Astrocyte (in vitro differentiated cells and primary cell): ENCODE results near the gene PPM1N. TPM values are rescaled to one million over a fixed set of nuclear protein-coding genes. Genes with fewer than 3 reads are reported as not detected.
A peak's percentile ranks its signal among the peaks of the same experiment; 100 is the strongest.

Experiments used
- DNase-seq: peaks from one replicate; pipeline ENCODE4 v3.0.0-alpha.2; 2010; ENCODE audit warnings: low read depth
- FAIRE-seq: peaks from 2 replicates; lab custom pipeline; 2011; peaks lifted over from hg19 to GRCh38; lab: Jason Lieb, UNC
- H2AFZ ChIP-seq: 2 replicates; pipeline ENCODE4 v1.6.0; 2012; ENCODE audit warnings: low read depth, low read length, inconsistent platforms
- H3K27ac ChIP-seq: 2 replicates; pipeline ENCODE4 v1.5.1; 2011; ENCODE audit warnings: low read depth, low read length, inconsistent platforms
- H3K27me3 ChIP-seq: 2 replicates; pipeline ENCODE4 v1.6.0; 2011; ENCODE audit warnings: low read length, inconsistent platforms; ENCODE audit not compliant: insufficient read depth
- H3K36me3 ChIP-seq: 2 replicates; pipeline ENCODE4 v1.5.1; 2011; ENCODE audit warnings: low read length, inconsistent platforms; ENCODE audit not compliant: insufficient read depth
- H3K4me1 ChIP-seq: 2 replicates; pipeline ENCODE4 v1.5.1; 2011; ENCODE audit warnings: low read length, inconsistent platforms; ENCODE audit not compliant: insufficient read depth
- H3K4me2 ChIP-seq: 2 replicates; pipeline ENCODE4 v1.6.0; 2012; ENCODE audit warnings: low read length, inconsistent platforms
- H3K4me3 ChIP-seq: 2 replicates; pipeline ENCODE4 v1.5.1; 2011; ENCODE audit warnings: low read depth, mild to moderate bottlenecking, low read length, inconsistent platforms; ENCODE audit not compliant: insufficient read depth
- H3K79me2 ChIP-seq: 2 replicates; pipeline ENCODE4 v1.6.0; 2012; ENCODE audit warnings: mild to moderate bottlenecking, low read length, inconsistent platforms; ENCODE audit not compliant: insufficient read depth
- H3K9ac ChIP-seq: 2 replicates; pipeline ENCODE4 v1.6.0; 2012; ENCODE audit warnings: mild to moderate bottlenecking, low read length, inconsistent platforms
- H3K9me3 ChIP-seq: 2 replicates; pipeline ENCODE4 v1.5.1; 2012; ENCODE audit warnings: low read depth, mild to moderate bottlenecking, low read length, inconsistent platforms; ENCODE audit not compliant: insufficient read depth
- H4K20me1 ChIP-seq: 2 replicates; pipeline ENCODE4 v1.6.0; 2012; ENCODE audit warnings: low read length, inconsistent platforms; ENCODE audit not compliant: insufficient read depth
- H3K27ac Mint-ChIP-seq: one replicate; pipeline ENCODE4 v1.8.0; 2021; ENCODE audit warnings: mild to moderate bottlenecking, mixed read lengths; ENCODE audit not compliant: unreplicated experiment
- H3K27me3 Mint-ChIP-seq: one replicate; pipeline ENCODE4 v1.8.0; 2021; ENCODE audit warnings: low read depth, mixed read lengths; ENCODE audit not compliant: unreplicated experiment
- H3K36me3 Mint-ChIP-seq: one replicate; pipeline ENCODE4 v1.8.0; 2021; ENCODE audit warnings: low read depth, mixed read lengths; ENCODE audit not compliant: unreplicated experiment
- H3K4me1 Mint-ChIP-seq: one replicate; pipeline ENCODE4 v1.8.0; 2021; ENCODE audit warnings: low read depth, mixed read lengths; ENCODE audit not compliant: unreplicated experiment
- H3K4me3 Mint-ChIP-seq: one replicate; pipeline ENCODE4 v1.8.0; 2021; ENCODE audit warnings: mild to moderate bottlenecking, moderate library complexity, mixed read lengths; ENCODE audit not compliant: unreplicated experiment
- H3K9me3 Mint-ChIP-seq: one replicate; pipeline ENCODE4 v1.8.0; 2021; ENCODE audit warnings: mild to moderate bottlenecking, mixed read lengths; ENCODE audit not compliant: unreplicated experiment
- CTCF ChIP-seq: IDR thresholded peaks from 2 replicates; pipeline ENCODE4 v1.5.1; 2011; ENCODE audit warnings: low read depth, mild to moderate bottlenecking, inconsistent platforms, low read length, moderate library complexity; ENCODE audit not compliant: insufficient read depth
- EZH2 ChIP-seq: IDR thresholded peaks from 2 replicates; pipeline ENCODE4 v1.6.1; 2012; ENCODE audit warnings: mild to moderate bottlenecking, low read length, inconsistent platforms; ENCODE audit not compliant: insufficient read depth
- total RNA-seq: library from RNA; stranded (reverse); gene quantifications from 2 replicates; pipeline ENCODE4 v1.2.1, GENCODE V29; 2021

PPM1N gene
- total RNA-seq, 1 donor from 2014 or later = 1.3 TPM

GRCh38 chr19:45477713-45478453 is 20.4 kb upstream of the PPM1N start:
- Histone ChIP-seq H3K27me3 (no peaks in the 10 kb centered on the region), H3K4me1 (peaks cover 5% of the 10 kb centered on the region), H4K20me1 (no peaks in the 10 kb centered on the region), H3K79me2 (no peaks in the 10 kb centered on the region), H3K27ac (peak overlapping the region; percentile 100), H2AFZ (no peak overlapping the region), H3K4me2 (peak overlapping the region; percentile 92), H3K4me3 (peak overlapping the region; percentile 83), H3K9ac (peak overlapping the region; percentile 97), H3K36me3 (no peaks in the 10 kb centered on the region), H3K9me3 (no peaks in the 10 kb centered on the region)
- peaks cover 3% of the 10 kb centered on the region for H3K27me3 Mint-ChIP-seq
- H3K4me3 Mint-ChIP-seq = peak overlapping the region; percentile 90
- FAIRE-seq = no peak
- peaks cover 4% of the 10 kb centered on the region for H3K4me1 Mint-ChIP-seq
- TF ChIP-seq CTCF = no peak
- no peak for TF ChIP-seq EZH2
- no peak for DNase-seq
- peak overlapping the region; percentile 98 for H3K27ac Mint-ChIP-seq
- no peaks in the 10 kb centered on the region for H3K9me3 Mint-ChIP-seq
- peaks cover under 1% of the 10 kb centered on the region for H3K36me3 Mint-ChIP-seq

- peak overlapping the region; percentile 90 for H3K4me3 Mint-ChIP-seq
- no peaks in the 10 kb centered on the region for H3K36me3 Mint-ChIP-seq
- H3K9me3 ChIP-seq = no peaks in the 10 kb centered on the region
- H3K27ac ChIP-seq = peak overlapping the region; percentile 100
- peak overlapping the region; percentile 83 for H3K4me3 ChIP-seq
- peaks cover 5% of the 10 kb centered on the region for H3K4me1 ChIP-seq
- H3K27ac Mint-ChIP-seq = peak overlapping the region; percentile 98
- DNase-seq (peak; percentile 90), FAIRE-seq (peak; percentile 26)
- H3K79me2 ChIP-seq = no peaks in the 10 kb centered on the region
- H3K27me3 ChIP-seq = no peaks in the 10 kb centered on the region
- peak overlapping the region; percentile 75 for H2AFZ ChIP-seq
- H3K4me2 ChIP-seq = peak overlapping the region; percentile 92
- H3K4me1 Mint-ChIP-seq = peaks cover 4% of the 10 kb centered on the region
- H4K20me1 ChIP-seq = no peaks in the 10 kb centered on the region
- peaks cover 3% of the 10 kb centered on the region for H3K27me3 Mint-ChIP-seq
- TF ChIP-seq CTCF = peak; percentile 99
- TF ChIP-seq EZH2 = no peak
- peak overlapping the region; percentile 97 for H3K9ac ChIP-seq
- no peaks in the 10 kb centered on the region for H3K9me3 Mint-ChIP-seq
- no peaks in the 10 kb centered on the region for H3K36me3 ChIP-seq
These were observed 19.6 kb upstream of the PPM1N start for GRCh38 chr19:45478454-45479238.
